Ovary (tissue), 9 donors: ENCODE data around the gene PHACTR1. TPM values are rescaled to one million over a fixed set of nuclear protein-coding genes. Genes with fewer than 3 reads are reported as not detected.
"Not testable (repeated sequence)": the region's sequence is repeated elsewhere in the genome, so short reads cannot be mapped to it uniquely, and the experiment has no call there.

ENCODE experiments used
- DNase-seq, 5 donors: peaks; one replicate each; pipeline ENCODE4 v3.0.0-alpha.2; 2019 to 2020
- H3K27ac ChIP-seq, 2 donors: fragments of 200-600 bp; one replicate each; pipeline versions ENCODE4 v1.5.1 to v1.8.0; 2019 to 2022
- H3K27me3 ChIP-seq: fragments of 200-600 bp; one replicate; pipeline ENCODE4 v1.8.0; 2022
- H3K36me3 ChIP-seq: fragments of 200-600 bp; sonication (generic); one replicate; pipeline ENCODE4 v1.5.1; 2019
- H3K4me1 ChIP-seq: one replicate; pipeline ENCODE4 v1.8.1; 2013; ENCODE audit warnings: mild to moderate bottlenecking, moderate library complexity; ENCODE audit not compliant: insufficient read depth
- H3K4me3 ChIP-seq: fragments of 200-600 bp; sonication (generic); one replicate; pipeline ENCODE4 v1.5.1; 2017
- H3K9me3 ChIP-seq, 2 donors: fragments of 200-600 bp in 1 of 2; sonication (generic) in 1 of 2; one replicate each; pipeline versions ENCODE4 v1.5.1 to v1.8.1; 2013 to 2019; ENCODE audit warnings: mild to moderate bottlenecking in 1 of 2, moderate library complexity in 1 of 2
- CTCF ChIP-seq, 3 donors: fragments of 450-650 bp in 2 of 3; fragments of 200-600 bp in 1 of 3; IDR thresholded peaks; one replicate each; pipeline versions ENCODE4 v1.5.1 to v1.8.0; 2016 to 2022; ENCODE audit warnings: antibody characterized with exemption in 3 of 3, mild to moderate bottlenecking in 1 of 3
- EP300 ChIP-seq: sonication (generic); formaldehyde crosslinking; IDR thresholded peaks from one replicate; pipeline ENCODE4 v1.6.1; 2017; ENCODE audit warnings: antibody characterized with exemption
- POLR2A ChIP-seq: fragments of 450-650 bp; IDR thresholded peaks from one replicate; pipeline ENCODE4 v1.6.1; 2017; ENCODE audit warnings: antibody characterized with exemption, mild to moderate bottlenecking, moderate library complexity
- WGBS, 3 donors: extraction: QIAGEN DNeasy Blood & Tissue Kit in 1 of 3; methylation state at CpG; one replicate each; pipeline versions ENCODE4 v1.1.5 to v1.1.7; 2013 to 2017; 5-methylcytosine and 5-hydroxymethylcytosine counted together
- intact Hi-C, 4 donors: fragments of 100-400 bp; cut with DNase I; formaldehyde crosslinking; loops; one replicate each; pipeline versions ENCODE4 v1.11.0 to v1.15.1; 2022 to 2023
- polyA plus RNA-seq, 2 donors: library from polyadenylated mRNA; stranded (reverse); fragments of 200-250 nt in 1 of 2; fragments of 350-450 nt in 1 of 2; fragmentation: Illumina TruSeq in 1 of 2; extraction: RNeasy Lipid Tissue Mini Kit (QIAGEN cat#74804) in 1 of 2; gene quantifications; one replicate each; pipeline ENCODE4 v1.2.3, GENCODE V29; 2013 to 2014
- total RNA-seq, 7 donors: library from RNA; depleted of rRNA in 2 of 7; stranded (reverse); fragments of >200 nt in 2 of 7; fragmentation: NEBNext Ultra II Directional in 3 of 7; extraction: Animal tissue kit (Norgen Biotek cat#: 25700) in 3 of 7; gene quantifications; one replicate each; pipeline versions ENCODE4 v1.1.0 to v1.2.4, GENCODE V29; 2016 to 2023
- donor health status: DM: no; HTN: no; CAD: no; lungs with moderate emphysema.
- donor health status: DM: no; HTN: no; CAD: no.
- donor health status: Bipolar disorder and iron deficiency.
- donor health status: DM: yes; HTN: yes; CAD: no.
- donor health status: DM: no; HTN: no; CAD: no.
- donor health status: DM: yes; HTN: yes; CAD: no.

Gene PHACTR1
- total and polyA plus RNA-seq, 9 donors = 0.48 to 10.9 (median 3.7) TPM

GRCh38 chr6:13131935-13132661, 415.5 kb downstream of the PHACTR1 start:
- no peak overlapping the region for H3K4me3 ChIP-seq
- intact Hi-C loops = no loop called here
- H3K27ac ChIP-seq = no peak overlapping the region
- no peaks in the 10 kb centered on the region for H3K4me1 ChIP-seq
- WGBS, 3 donors = 83 to 92% (median 90%) methylated on average over 4 of the region's 4 CpGs
- no peak for DNase-seq
- no peaks in the 10 kb centered on the region for H3K9me3 ChIP-seq
- H3K36me3 ChIP-seq = no peaks in the 10 kb centered on the region
- no peaks in the 10 kb centered on the region for H3K27me3 ChIP-seq
- TF ChIP-seq CTCF (IDR thresholded peaks at IDR 0.05) (no peak), EP300 (no peak), POLR2A (no peak)

- intact Hi-C loops, H3K36me3 ChIP-seq, H3K27me3 ChIP-seq, H3K9me3 ChIP-seq, H3K4me1 ChIP-seq, DNase-seq, H3K27ac ChIP-seq, H3K4me3 ChIP-seq: not testable (repeated sequence)
- WGBS, 3 donors = 95 to 98% (median 96%) methylated on average over 22 to 32 of the region's 32 CpGs
These were observed 417.3 kb downstream of the PHACTR1 start for GRCh38 chr6:13133894-13134293.

- H3K36me3 ChIP-seq = no peaks in the 10 kb centered on the region
- no peak overlapping the region for H3K27ac ChIP-seq
- H3K27me3 ChIP-seq = no peaks in the 10 kb centered on the region
- intact Hi-C loops = no loop called here
- no peaks in the 10 kb centered on the region for H3K9me3 ChIP-seq
- TF ChIP-seq CTCF (IDR thresholded peaks at IDR 0.05) (no peak), EP300 (no peak), POLR2A (no peak)
- 41 to 70% (median 51%) methylated on average over 10 of the region's 10 CpGs for WGBS, 3 donors
- no peaks in the 10 kb centered on the region for H3K4me1 ChIP-seq
- DNase-seq = no peak
- H3K4me3 ChIP-seq = no peak overlapping the region
These were observed 418.6 kb downstream of the PHACTR1 start for GRCh38 chr6:13135152-13135551.

GRCh38 chr6:13139119-13139518, 422.6 kb downstream of the PHACTR1 start:
- intact Hi-C loops = no loop called here
- no peaks in the 10 kb centered on the region for H3K36me3 ChIP-seq
- no peaks in the 10 kb centered on the region for H3K9me3 ChIP-seq
- H3K27me3 ChIP-seq = no peaks in the 10 kb centered on the region
- no peak overlapping the region for H3K4me3 ChIP-seq
- DNase-seq = no peak
- H3K27ac ChIP-seq = no peak overlapping the region
- TF ChIP-seq POLR2A (no peak), EP300 (no peak), CTCF (IDR thresholded peaks at IDR 0.05) (no peak)
- 47 to 70% (median 58%) methylated on average over 2 of the region's 2 CpGs for whole genome bisulfite sequencing, 3 donors
- H3K4me1 ChIP-seq = no peaks in the 10 kb centered on the region

GRCh38 chr6:13140980-13141379, 424.4 kb downstream of the PHACTR1 start:
- H3K9me3 ChIP-seq = no peaks in the 10 kb centered on the region
- TF ChIP-seq EP300 (no peak), POLR2A (no peak), CTCF (IDR thresholded peaks at IDR 0.05) (no peak)
- whole genome bisulfite sequencing, 3 donors = 87 to 91% (median 90%) methylated on average over 1 of the region's 1 CpG
- H3K27me3 ChIP-seq = no peaks in the 10 kb centered on the region
- intact Hi-C loops = no loop called here
- H3K27ac ChIP-seq = no peak overlapping the region
- DNase-seq = no peak
- H3K36me3 ChIP-seq = no peaks in the 10 kb centered on the region
- no peak overlapping the region for H3K4me3 ChIP-seq
- H3K4me1 ChIP-seq = no peaks in the 10 kb centered on the region
